ENCODE data around the gene BCLAF1. TPM values are rescaled to one million over a fixed set of nuclear protein-coding genes. Genes with fewer than 3 reads are reported as not detected.

Gene BCLAF1
- total and polyA plus RNA-seq, 9 of the 15 experiments (the other 6 are each of a cell fraction or from before 2014, with no cell fraction given): 65.4 to 286 (median 165) TPM

DNA sequence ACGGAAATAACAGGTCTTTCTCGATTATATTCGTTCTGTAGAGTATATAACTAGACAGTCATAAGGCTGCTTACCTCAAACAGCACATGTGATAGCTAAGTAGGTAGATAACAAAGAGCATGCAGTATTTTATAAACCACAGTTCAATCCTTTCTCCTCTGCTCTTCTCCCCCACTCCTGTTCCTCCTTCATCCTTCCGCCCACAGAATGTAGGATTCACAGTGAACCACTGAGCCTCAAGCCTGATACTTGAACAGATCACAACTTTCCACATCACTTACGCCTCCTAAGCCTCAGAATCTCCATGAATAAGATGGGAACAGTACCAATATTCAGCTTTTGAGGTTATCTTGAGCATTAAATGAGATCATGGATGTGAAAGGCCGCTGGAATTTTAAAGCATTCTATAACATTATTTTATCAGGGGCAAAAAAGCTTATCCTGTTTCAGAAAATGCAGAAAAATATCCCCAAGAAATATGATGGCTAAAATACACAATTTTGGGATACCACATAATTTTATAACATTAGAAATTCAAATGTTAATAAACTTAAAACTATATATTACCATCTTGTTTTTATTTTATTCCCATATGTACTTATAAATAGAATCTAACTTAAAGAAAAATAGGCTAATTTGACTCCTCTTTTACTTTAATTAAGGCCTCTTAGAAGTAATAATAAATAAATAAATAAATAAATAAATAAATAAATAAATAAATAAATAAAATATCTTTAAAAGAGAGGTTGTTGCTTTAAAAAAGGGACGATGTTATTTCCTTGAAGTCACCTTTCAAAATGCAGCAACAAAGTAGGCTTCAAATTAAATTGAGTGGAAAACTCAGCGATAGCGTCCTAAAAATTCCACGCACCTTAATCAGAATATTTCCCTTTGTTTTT, 72.9 kb downstream of the BCLAF1 start:
- no TSS peak for BruUV-seq (replicated peaks)
- H3K4me3 ChIP-seq: no peak overlapping the region
- no peaks in the 10 kb centered on the region for H3K4me1 ChIP-seq (replicated peaks in 1 of 2; ENCODE audit: control insufficient read depth in 2 of 2, insufficient read depth in 2 of 2, low read length in 2 of 2)
- WGBS (ENCODE audit: insufficient coverage, low coverage, missing lambda C conversion rate): under 1% methylated on average over 10 of the region's 10 CpGs
- H3K9me3 ChIP-seq (replicated peaks; ENCODE audit: control insufficient read depth, insufficient read depth, low read depth, low read length): 0 out of 2 replicates have a peak, but pooled peaks cover 3% of the 10 kb centered on the region
- ChIA-PET POLR2A (interaction anchor here (0.8 kb wide), 1 partner anchor 11 kb away, joined by 3 read pairs; no protein-coding TSS in a partner anchor), CTCF (ENCODE audit: low intra/inter-chr PET ratio) (no interaction called here)
- ATAC-seq: no peak
- no peak for DNase-seq (ENCODE audit: extremely low read depth in 1 of 4, low spot score in 3 of 4)
- no peak overlapping the region for H3K9ac ChIP-seq (ENCODE audit: insufficient read depth in 1 of 2, low read depth in 2 of 2, low read length in 2 of 2)
- no peak overlapping the region for H2AFZ ChIP-seq (ENCODE audit: low read depth, low read length)
- H3K36me3 ChIP-seq (ENCODE audit: control insufficient read depth, insufficient read depth, low read length): no peaks in the 10 kb centered on the region
- intact Hi-C loops (cut with micrococcal nuclease): no loop called here
- H3K4me2 ChIP-seq (ENCODE audit: insufficient read depth, low read length): no peak overlapping the region
- H3K79me2 ChIP-seq (ENCODE audit: control insufficient read depth, insufficient read depth, low read length): no peaks in the 10 kb centered on the region
- no peak for FAIRE-seq
- H3K27me3 ChIP-seq (ENCODE audit: control insufficient read depth in 2 of 2, insufficient read depth in 2 of 2, low read length in 2 of 2): peaks cover 16 to 25% of the 10 kb centered on the region in 2 experiments; a peak in 4 of 5 replicates
- no peaks in the 10 kb centered on the region for H4K20me1 ChIP-seq (replicated peaks; ENCODE audit: control insufficient read depth, insufficient read depth, low read length)
- no peak overlapping the region for H3K27ac ChIP-seq (ENCODE audit: extremely low read depth, low read depth, low read length)
- in situ Hi-C loops (cut with MboI): no loop called here
- no peaks in the 10 kb centered on the region for H3K9me1 ChIP-seq (ENCODE audit: control insufficient read depth, insufficient read depth, low read length)
- TF ChIP-seq, protein P1, sequence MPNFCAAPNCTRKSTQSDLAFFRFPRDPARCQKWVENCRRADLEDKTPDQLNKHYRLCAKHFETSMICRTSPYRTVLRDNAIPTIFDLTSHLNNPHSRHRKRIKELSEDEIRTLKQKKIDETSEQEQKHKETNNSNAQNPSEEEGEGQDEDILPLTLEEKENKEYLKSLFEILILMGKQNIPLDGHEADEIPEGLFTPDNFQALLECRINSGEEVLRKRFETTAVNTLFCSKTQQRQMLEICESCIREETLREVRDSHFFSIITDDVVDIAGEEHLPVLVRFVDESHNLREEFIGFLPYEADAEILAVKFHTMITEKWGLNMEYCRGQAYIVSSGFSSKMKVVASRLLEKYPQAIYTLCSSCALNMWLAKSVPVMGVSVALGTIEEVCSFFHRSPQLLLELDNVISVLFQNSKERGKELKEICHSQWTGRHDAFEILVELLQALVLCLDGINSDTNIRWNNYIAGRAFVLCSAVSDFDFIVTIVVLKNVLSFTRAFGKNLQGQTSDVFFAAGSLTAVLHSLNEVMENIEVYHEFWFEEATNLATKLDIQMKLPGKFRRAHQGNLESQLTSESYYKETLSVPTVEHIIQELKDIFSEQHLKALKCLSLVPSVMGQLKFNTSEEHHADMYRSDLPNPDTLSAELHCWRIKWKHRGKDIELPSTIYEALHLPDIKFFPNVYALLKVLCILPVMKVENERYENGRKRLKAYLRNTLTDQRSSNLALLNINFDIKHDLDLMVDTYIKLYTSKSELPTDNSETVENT (CRISPR knock-in tag; IDR thresholded peaks at IDR 0.05): no peak
- TF ChIP-seq NBN (IDR thresholded peaks at IDR 0.05; ENCODE audit: low read depth): no peak
- TF ChIP-seq ZNF253 (CRISPR knock-in tag; conservative IDR thresholded peaks at IDR 0.05): no peak
- TF ChIP-seq CREM (IDR thresholded peaks at IDR 0.05; ENCODE audit: low read depth): no peak
- TF ChIP-seq CCAR2 (IDR thresholded peaks at IDR 0.05; ENCODE audit: low read depth, low read length): no peak
- TF ChIP-seq, protein P2, sequence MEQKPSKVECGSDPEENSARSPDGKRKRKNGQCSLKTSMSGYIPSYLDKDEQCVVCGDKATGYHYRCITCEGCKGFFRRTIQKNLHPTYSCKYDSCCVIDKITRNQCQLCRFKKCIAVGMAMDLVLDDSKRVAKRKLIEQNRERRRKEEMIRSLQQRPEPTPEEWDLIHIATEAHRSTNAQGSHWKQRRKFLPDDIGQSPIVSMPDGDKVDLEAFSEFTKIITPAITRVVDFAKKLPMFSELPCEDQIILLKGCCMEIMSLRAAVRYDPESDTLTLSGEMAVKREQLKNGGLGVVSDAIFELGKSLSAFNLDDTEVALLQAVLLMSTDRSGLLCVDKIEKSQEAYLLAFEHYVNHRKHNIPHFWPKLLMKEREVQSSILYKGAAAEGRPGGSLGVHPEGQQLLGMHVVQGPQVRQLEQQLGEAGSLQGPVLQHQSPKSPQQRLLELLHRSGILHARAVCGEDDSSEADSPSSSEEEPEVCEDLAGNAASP (IDR thresholded peaks at IDR 0.05): no peak
- no peak for TF ChIP-seq DDX20 (tag; IDR thresholded peaks at IDR 0.05; ENCODE audit: low read depth)
- no peak for TF ChIP-seq STAG1 (CRISPR knock-in tag; IDR thresholded peaks at IDR 0.05; ENCODE audit: borderline replicate concordance)
- TF ChIP-seq NFE2L1 (tag; IDR thresholded peaks at IDR 0.05; ENCODE audit: borderline replicate concordance, low read depth): no peak
- TF ChIP-seq, protein P3, sequence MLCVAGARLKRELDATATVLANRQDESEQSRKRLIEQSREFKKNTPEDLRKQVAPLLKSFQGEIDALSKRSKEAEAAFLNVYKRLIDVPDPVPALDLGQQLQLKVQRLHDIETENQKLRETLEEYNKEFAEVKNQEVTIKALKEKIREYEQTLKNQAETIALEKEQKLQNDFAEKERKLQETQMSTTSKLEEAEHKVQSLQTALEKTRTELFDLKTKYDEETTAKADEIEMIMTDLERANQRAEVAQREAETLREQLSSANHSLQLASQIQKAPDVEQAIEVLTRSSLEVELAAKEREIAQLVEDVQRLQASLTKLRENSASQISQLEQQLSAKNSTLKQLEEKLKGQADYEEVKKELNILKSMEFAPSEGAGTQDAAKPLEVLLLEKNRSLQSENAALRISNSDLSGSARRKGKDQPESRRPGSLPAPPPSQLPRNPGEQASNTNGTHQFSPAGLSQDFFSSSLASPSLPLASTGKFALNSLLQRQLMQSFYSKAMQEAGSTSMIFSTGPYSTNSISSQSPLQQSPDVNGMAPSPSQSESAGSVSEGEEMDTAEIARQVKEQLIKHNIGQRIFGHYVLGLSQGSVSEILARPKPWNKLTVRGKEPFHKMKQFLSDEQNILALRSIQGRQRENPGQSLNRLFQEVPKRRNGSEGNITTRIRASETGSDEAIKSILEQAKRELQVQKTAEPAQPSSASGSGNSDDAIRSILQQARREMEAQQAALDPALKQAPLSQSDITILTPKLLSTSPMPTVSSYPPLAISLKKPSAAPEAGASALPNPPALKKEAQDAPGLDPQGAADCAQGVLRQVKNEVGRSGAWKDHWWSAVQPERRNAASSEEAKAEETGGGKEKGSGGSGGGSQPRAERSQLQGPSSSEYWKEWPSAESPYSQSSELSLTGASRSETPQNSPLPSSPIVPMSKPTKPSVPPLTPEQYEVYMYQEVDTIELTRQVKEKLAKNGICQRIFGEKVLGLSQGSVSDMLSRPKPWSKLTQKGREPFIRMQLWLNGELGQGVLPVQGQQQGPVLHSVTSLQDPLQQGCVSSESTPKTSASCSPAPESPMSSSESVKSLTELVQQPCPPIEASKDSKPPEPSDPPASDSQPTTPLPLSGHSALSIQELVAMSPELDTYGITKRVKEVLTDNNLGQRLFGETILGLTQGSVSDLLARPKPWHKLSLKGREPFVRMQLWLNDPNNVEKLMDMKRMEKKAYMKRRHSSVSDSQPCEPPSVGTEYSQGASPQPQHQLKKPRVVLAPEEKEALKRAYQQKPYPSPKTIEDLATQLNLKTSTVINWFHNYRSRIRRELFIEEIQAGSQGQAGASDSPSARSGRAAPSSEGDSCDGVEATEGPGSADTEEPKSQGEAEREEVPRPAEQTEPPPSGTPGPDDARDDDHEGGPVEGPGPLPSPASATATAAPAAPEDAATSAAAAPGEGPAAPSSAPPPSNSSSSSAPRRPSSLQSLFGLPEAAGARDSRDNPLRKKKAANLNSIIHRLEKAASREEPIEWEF (CRISPR knock-in tag; IDR thresholded peaks at IDR 0.05): no peak
- TF ChIP-seq SAFB2 (IDR thresholded peaks at IDR 0.05; ENCODE audit: borderline replicate concordance, low read depth, low read length, severe bottlenecking): no peak
- no peak for TF ChIP-seq FOXK1 (CRISPR knock-in tag; IDR thresholded peaks at IDR 0.05; ENCODE audit: borderline replicate concordance)
